GM12878 (cell line): ENCODE results near the gene DNAH8.

Experiments used
- ESRRA ChIP-seq: IDR thresholded peaks from 2 replicates; pipeline ENCODE4 v1.6.1; 2012; ENCODE audit warnings: mild to moderate bottlenecking, low read length, improper control_type of control experiment
- SMC3 ChIP-seq: IDR thresholded peaks from 2 replicates; pipeline ENCODE4 v1.6.1; 2011; ENCODE audit warnings: low read length, improper control_type of control experiment, borderline replicate concordance
- TCF7 ChIP-seq: IDR thresholded peaks from 2 replicates; pipeline ENCODE4 v1.6.1; 2014; ENCODE audit warnings: antibody characterized with exemption, borderline replicate concordance

GRCh38 chr6:38701551-38701950, 13.6 kb upstream of the DNAH8 start:
- TF ChIP-seq TCF7 (no peak), ESRRA (no peak), SMC3 (no peak)
